ENCODE data around the gene PTGR2.

PTGR2 gene

DNA sequence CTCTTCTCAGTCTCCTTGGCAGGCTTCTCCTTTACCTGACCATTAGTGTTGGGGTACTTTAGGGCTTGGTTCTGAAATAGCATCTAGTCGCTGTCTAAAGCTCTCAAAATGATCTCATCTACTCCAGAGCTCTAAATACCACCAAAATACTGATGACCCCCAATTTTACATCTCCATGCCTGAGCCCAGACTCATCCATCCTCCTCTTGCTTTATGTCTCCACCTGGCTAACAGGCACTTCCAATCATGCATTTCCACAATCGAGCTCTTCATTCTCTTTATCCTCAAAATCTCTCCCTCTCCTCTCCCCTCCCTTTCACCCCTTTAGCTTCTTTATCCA is 40.5 kb upstream of the PTGR2 start:
- DNase-seq (ENCODE audit: extremely low read depth, low read depth), result no peak
- H3K4me3 ChIP-seq (replicated peaks; ENCODE audit: low read depth, low read length), result no peak overlapping the region
- TF ChIP-seq CTCF (IDR thresholded peaks at IDR 0.05; ENCODE audit: low read depth, low read length, missing control alignments), result no peak

- H3K4me3 ChIP-seq (replicated peaks; ENCODE audit: low read depth, low read length), result no peak overlapping the region
- no peak for DNase-seq (ENCODE audit: extremely low read depth, low read depth)
- TF ChIP-seq CTCF (IDR thresholded peaks at IDR 0.05; ENCODE audit: low read depth, low read length, missing control alignments), result no peak
These were observed 37.5 kb upstream of the PTGR2 start for GRCh38 chr14:73814153-73814552.

GRCh38 chr14:73815849-73816248 is 35.8 kb upstream of the PTGR2 start:
- no peak for DNase-seq (ENCODE audit: extremely low read depth, low read depth)
- no peak for TF ChIP-seq CTCF (IDR thresholded peaks at IDR 0.05; ENCODE audit: low read depth, low read length, missing control alignments)
- no peak overlapping the region for H3K4me3 ChIP-seq (replicated peaks; ENCODE audit: low read depth, low read length)

- no peak for TF ChIP-seq CTCF (IDR thresholded peaks at IDR 0.05; ENCODE audit: low read depth, low read length, missing control alignments)
- no peak overlapping the region for H3K4me3 ChIP-seq (replicated peaks; ENCODE audit: low read depth, low read length)
- DNase-seq (ENCODE audit: extremely low read depth, low read depth), result no peak
These were observed 35.2 kb upstream of the PTGR2 start for GRCh38 chr14:73816393-73816816.

DNA sequence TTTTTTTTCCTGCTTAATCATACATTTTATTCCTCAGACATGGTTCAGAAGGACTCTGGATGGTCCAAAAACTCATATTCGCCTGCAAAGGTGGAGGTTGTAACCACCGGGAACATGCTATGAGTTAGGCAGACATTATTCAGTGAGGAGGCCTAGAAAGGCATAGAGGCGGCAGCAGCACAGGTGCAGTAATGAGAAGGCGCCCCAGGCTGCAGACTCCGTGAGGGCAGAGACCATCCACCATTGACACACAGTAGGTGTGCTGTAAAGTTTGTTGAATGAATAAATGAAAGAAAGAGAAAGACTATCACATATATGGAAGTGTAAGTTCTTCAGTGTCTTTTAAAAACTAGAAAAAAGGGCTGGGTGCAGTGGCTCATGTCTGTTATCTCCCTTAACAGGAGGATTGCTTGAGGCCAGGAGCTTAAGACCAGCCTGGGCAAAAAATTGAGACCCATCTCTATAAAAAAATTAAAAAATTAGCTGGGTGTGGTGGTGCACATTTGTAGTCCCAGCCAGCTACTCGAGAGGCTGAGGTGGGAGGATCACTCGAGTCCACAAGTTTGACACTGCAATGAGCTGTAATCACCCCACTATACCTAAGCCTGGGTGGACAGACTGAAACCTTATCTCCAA is 34.5 kb upstream of the PTGR2 start:
- DNase-seq (ENCODE audit: extremely low read depth, low read depth), result no peak

DNA sequence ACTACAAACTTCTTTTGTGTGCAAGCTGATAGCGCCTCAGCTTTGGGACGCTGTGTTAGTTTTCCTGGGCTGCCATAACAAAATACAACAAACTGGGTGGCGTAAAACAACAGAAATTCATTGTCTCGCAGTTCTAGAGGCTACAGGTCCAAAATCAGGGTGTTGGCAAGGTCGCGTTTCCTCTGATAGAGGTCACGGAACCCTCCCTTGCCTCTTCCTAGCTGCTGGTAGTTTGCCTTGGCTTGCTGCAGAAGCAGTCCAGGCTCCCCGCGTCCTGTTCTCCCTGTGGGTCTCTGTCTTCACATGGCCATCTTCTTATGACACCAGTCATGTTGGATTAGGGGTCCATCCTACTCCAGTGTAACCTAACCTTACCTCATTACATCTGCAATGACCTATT is 32.8 kb upstream of the PTGR2 start:
- no peak overlapping the region for H3K4me3 ChIP-seq (replicated peaks; ENCODE audit: low read depth, low read length)
- DNase-seq (ENCODE audit: extremely low read depth, low read depth), result no peak
- TF ChIP-seq CTCF (IDR thresholded peaks at IDR 0.05; ENCODE audit: low read depth, low read length, missing control alignments), result no peak

More for the DNA sequence above, 34.5 kb upstream of the PTGR2 start:
- no peak for TF ChIP-seq CTCF (IDR thresholded peaks at IDR 0.05; ENCODE audit: low read depth, low read length, missing control alignments)
- H3K4me3 ChIP-seq (replicated peaks; ENCODE audit: low read depth, low read length), result no peak overlapping the region

DNA sequence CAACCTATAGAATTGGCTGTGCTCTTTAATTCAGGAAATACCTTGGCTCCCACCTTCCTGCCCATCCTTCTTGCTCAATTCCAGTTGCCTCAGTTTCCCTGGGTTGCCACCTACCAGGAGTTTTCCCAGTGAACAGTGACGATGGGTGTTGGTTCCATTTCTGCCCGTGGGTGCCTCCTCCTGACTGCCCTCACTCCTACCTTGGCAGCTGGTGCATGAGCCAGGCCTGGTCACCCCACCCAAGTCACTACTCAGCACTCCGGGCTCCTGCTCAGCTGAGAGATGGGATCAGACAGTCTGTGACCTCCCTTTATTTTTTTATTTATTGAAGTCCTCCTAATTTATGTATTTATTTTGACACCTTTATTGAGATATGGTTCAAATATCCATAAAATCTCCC is 31.0 kb upstream of the PTGR2 start:
- no peak overlapping the region for H3K4me3 ChIP-seq (replicated peaks; ENCODE audit: low read depth, low read length)
- DNase-seq (ENCODE audit: extremely low read depth, low read depth), result no peak
- TF ChIP-seq CTCF (IDR thresholded peaks at IDR 0.05; ENCODE audit: low read depth, low read length, missing control alignments), result no peak

All from HFF-Myc (cell line).